Measurements from ENCODE around the gene ZNF23.

DNA sequence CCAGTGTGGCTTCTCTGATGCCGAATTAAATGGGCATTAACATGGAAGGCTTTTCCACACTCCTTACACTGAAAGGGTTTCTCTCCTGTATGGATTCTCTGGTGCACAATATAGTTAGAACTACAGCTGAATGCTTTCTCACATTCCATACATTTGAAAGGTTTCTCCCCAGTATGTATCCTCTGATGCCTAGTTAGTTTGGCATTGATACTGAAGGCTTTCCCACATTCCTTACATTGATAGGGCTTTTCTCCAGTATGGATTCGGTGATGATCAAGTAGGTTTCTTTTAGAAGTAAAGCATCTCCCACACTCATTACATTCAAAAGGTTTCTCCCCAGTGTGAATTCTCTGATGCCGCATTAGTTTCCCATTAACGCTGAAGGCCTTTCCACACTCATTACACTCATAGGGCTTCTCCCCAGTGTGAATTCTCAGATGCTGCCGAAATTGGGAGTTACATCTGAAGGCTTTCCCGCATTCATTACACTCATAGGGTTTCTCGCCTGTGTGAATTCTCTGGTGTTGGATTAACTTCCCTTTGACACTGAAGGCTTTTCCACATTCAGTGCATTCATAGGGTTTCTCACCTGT lies 13.7 kb downstream of the ZNF23 start:
- no peak for TF ChIP-seq POLR2A (IDR thresholded peaks at IDR 0.05)
- TF ChIP-seq CTCF (IDR thresholded peaks at IDR 0.05): no peak
